ENCODE measurements around the gene STK32B. TPM values are rescaled to one million over a fixed set of nuclear protein-coding genes. Genes with fewer than 3 reads are reported as not detected.

STK32B gene
- total and polyA plus RNA-seq, 2 experiments from 2014 or later = 0.71 to 2.3 TPM

GRCh38 chr4:5032813-5033212 lies 18.5 kb upstream of the STK32B start (continued):
- TF ChIP-seq, protein P1, sequence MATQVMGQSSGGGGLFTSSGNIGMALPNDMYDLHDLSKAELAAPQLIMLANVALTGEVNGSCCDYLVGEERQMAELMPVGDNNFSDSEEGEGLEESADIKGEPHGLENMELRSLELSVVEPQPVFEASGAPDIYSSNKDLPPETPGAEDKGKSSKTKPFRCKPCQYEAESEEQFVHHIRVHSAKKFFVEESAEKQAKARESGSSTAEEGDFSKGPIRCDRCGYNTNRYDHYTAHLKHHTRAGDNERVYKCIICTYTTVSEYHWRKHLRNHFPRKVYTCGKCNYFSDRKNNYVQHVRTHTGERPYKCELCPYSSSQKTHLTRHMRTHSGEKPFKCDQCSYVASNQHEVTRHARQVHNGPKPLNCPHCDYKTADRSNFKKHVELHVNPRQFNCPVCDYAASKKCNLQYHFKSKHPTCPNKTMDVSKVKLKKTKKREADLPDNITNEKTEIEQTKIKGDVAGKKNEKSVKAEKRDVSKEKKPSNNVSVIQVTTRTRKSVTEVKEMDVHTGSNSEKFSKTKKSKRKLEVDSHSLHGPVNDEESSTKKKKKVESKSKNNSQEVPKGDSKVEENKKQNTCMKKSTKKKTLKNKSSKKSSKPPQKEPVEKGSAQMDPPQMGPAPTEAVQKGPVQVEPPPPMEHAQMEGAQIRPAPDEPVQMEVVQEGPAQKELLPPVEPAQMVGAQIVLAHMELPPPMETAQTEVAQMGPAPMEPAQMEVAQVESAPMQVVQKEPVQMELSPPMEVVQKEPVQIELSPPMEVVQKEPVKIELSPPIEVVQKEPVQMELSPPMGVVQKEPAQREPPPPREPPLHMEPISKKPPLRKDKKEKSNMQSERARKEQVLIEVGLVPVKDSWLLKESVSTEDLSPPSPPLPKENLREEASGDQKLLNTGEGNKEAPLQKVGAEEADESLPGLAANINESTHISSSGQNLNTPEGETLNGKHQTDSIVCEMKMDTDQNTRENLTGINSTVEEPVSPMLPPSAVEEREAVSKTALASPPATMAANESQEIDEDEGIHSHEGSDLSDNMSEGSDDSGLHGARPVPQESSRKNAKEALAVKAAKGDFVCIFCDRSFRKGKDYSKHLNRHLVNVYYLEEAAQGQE (IDR thresholded peaks at IDR 0.05; ENCODE audit: unreplicated experiment) = no peak
- TF ChIP-seq STAT1 (IDR thresholded peaks at IDR 0.05; ENCODE audit: unreplicated experiment) = no peak

- Histone ChIP-seq H3K4me2 (no peak overlapping the region), H3K4me3 (no peak overlapping the region), H3K9me2 (ENCODE audit: insufficient read depth) (no peaks in the 10 kb centered on the region), H3F3A (replicated peaks; ENCODE audit: low read depth) (no peaks in the 10 kb centered on the region), H3K79me2 (replicated peaks; ENCODE audit: insufficient read depth) (no peaks in the 10 kb centered on the region), H2AFZ (no peak overlapping the region), H3K4me1 (ENCODE audit: insufficient read depth) (no peaks in the 10 kb centered on the region), H4K20me1 (replicated peaks; ENCODE audit: insufficient read depth) (no peaks in the 10 kb centered on the region), H3K27ac (ENCODE audit: low read depth) (no peak overlapping the region), H3K36me3 (ENCODE audit: insufficient read depth) (no peaks in the 10 kb centered on the region), H3K27me3 (ENCODE audit: insufficient read depth) (no peaks in the 10 kb centered on the region)
- Mint-ChIP-seq H3K4me3 (no peak overlapping the region), H3K9me3 (no peaks in the 10 kb centered on the region), H3K27ac (no peak overlapping the region), H3K4me1 (peaks cover 4% of the 10 kb centered on the region; the same call in 1 of the 3 replicates), H3K27me3 (ENCODE audit: insufficient read depth, low read depth, poor library complexity) (peaks cover 2% of the 10 kb centered on the region), H3K36me3 (ENCODE audit: low read depth) (no peaks in the 10 kb centered on the region)
- ATAC-seq = no peak
- no peak for DNase-seq (ENCODE audit: low spot score)
- TF ChIP-seq, protein P2, sequence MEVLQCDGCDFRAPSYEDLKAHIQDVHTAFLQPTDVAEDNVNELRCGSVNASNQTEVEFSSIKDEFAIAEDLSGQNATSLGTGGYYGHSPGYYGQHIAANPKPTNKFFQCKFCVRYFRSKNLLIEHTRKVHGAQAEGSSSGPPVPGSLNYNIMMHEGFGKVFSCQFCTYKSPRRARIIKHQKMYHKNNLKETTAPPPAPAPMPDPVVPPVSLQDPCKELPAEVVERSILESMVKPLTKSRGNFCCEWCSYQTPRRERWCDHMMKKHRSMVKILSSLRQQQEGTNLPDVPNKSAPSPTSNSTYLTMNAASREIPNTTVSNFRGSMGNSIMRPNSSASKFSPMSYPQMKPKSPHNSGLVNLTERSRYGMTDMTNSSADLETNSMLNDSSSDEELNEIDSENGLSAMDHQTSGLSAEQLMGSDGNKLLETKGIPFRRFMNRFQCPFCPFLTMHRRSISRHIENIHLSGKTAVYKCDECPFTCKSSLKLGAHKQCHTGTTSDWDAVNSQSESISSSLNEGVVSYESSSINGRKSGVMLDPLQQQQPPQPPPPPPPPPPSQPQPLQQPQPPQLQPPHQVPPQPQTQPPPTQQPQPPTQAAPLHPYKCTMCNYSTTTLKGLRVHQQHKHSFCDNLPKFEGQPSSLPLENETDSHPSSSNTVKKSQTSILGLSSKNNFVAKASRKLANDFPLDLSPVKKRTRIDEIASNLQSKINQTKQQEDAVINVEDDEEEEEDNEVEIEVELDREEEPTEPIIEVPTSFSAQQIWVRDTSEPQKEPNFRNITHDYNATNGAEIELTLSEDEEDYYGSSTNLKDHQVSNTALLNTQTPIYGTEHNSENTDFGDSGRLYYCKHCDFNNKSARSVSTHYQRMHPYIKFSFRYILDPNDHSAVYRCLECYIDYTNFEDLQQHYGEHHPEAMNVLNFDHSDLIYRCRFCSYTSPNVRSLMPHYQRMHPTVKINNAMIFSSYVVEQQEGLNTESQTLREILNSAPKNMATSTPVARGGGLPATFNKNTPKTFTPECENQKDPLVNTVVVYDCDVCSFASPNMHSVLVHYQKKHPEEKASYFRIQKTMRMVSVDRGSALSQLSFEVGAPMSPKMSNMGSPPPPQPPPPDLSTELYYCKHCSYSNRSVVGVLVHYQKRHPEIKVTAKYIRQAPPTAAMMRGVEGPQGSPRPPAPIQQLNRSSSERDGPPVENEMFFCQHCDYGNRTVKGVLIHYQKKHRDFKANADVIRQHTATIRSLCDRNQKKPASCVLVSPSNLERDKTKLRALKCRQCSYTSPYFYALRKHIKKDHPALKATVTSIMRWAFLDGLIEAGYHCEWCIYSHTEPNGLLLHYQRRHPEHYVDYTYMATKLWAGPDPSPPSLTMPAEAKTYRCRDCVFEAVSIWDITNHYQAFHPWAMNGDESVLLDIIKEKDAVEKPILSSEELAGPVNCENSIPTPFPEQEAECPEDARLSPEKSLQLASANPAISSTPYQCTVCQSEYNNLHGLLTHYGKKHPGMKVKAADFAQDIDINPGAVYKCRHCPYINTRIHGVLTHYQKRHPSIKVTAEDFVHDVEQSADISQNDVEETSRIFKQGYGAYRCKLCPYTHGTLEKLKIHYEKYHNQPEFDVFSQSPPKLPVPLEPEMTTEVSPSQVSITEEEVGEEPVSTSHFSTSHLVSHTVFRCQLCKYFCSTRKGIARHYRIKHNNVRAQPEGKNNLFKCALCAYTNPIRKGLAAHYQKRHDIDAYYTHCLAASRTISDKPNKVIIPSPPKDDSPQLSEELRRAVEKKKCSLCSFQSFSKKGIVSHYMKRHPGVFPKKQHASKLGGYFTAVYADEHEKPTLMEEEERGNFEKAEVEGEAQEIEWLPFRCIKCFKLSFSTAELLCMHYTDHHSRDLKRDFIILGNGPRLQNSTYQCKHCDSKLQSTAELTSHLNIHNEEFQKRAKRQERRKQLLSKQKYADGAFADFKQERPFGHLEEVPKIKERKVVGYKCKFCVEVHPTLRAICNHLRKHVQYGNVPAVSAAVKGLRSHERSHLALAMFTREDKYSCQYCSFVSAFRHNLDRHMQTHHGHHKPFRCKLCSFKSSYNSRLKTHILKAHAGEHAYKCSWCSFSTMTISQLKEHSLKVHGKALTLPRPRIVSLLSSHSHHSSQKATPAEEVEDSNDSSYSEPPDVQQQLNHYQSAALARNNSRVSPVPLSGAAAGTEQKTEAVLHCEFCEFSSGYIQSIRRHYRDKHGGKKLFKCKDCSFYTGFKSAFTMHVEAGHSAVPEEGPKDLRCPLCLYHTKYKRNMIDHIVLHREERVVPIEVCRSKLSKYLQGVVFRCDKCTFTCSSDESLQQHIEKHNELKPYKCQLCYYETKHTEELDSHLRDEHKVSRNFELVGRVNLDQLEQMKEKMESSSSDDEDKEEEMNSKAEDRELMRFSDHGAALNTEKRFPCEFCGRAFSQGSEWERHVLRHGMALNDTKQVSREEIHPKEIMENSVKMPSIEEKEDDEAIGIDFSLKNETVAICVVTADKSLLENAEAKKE (CRISPR knock-in tag; IDR thresholded peaks at IDR 0.05) = no peak
- TF ChIP-seq EZH2phosphoT487 (IDR thresholded peaks at IDR 0.05; ENCODE audit: unreplicated experiment) (no peak), ETS1 (IDR thresholded peaks at IDR 0.05) (no peak), CREB1 (CRISPR knock-in tag; IDR thresholded peaks at IDR 0.05; ENCODE audit: low read depth) (no peak), JUNB (IDR thresholded peaks at IDR 0.05; ENCODE audit: unreplicated experiment) (no peak), ZNF114 (CRISPR knock-in tag; IDR thresholded peaks at IDR 0.05) (no peak), EZH2 (IDR thresholded peaks at IDR 0.05; ENCODE audit: low read depth, unreplicated experiment) (no peak), POLR2AphosphoS5 (IDR thresholded peaks at IDR 0.05; ENCODE audit: low read depth) (no peak), STAT1 (IDR thresholded peaks at IDR 0.05; ENCODE audit: unreplicated experiment) (no peak)
- TF ChIP-seq, protein P1 (IDR thresholded peaks at IDR 0.05; ENCODE audit: unreplicated experiment) = no peak
These were observed 17.9 kb upstream of the STK32B start for GRCh38 chr4:5033281-5033841.
